ENCODE results near the gene ARHGAP11A. TPM values are rescaled to one million over a fixed set of nuclear protein-coding genes. Genes with fewer than 3 reads are reported as not detected.

The ARHGAP11A gene
- total and polyA plus RNA-seq, 2 of the 13 experiments (the other 11 are each of a cell fraction or from before 2014, with no cell fraction given) = 5.1 to 46.3 TPM

GRCh38 chr15:32677238-32677750 lies 62.0 kb downstream of the ARHGAP11A start (continued):
- TF ChIP-seq MAFK (conservative IDR thresholded peaks at IDR 0.05 in 1 of 2, IDR thresholded peaks at IDR 0.05 in 1 of 2; ENCODE audit: low read length in 2 of 2) (peak; percentile 42 to 72), KAT8 (CRISPR knock-in tag; IDR thresholded peaks at IDR 0.05) (peak; percentile 42; the same call in 1 of the 2 replicates), RXRB (CRISPR knock-in tag; IDR thresholded peaks at IDR 0.05; ENCODE audit: borderline replicate concordance) (peak; percentile 53; the same call in 1 of the 2 replicates), ZBTB4 (CRISPR knock-in tag; IDR thresholded peaks at IDR 0.05; ENCODE audit: borderline replicate concordance) (no peak), RARA (CRISPR knock-in tag; IDR thresholded peaks at IDR 0.05) (0 out of 2 replicates have a peak, but pooled peaks have one; percentile 21), SKI (IDR thresholded peaks at IDR 0.05; ENCODE audit: partially characterized antibody) (no peak), NR1H2 (CRISPR knock-in tag; IDR thresholded peaks at IDR 0.05; ENCODE audit: borderline replicate concordance, low read depth) (no peak), IRF2 (CRISPR knock-in tag; IDR thresholded peaks at IDR 0.05) (peak; percentile 21; the same call in 1 of the 2 replicates), GMEB1 (CRISPR knock-in tag; IDR thresholded peaks at IDR 0.05; ENCODE audit: borderline replicate concordance) (0 out of 2 replicates have a peak, but pooled peaks have one; percentile 5), ZBTB14 (CRISPR knock-in tag; IDR thresholded peaks at IDR 0.05) (no peak), ZNF256 (CRISPR knock-in tag; conservative IDR thresholded peaks at IDR 0.05) (no peak), NR2F1 (CRISPR knock-in tag; IDR thresholded peaks at IDR 0.05) (no peak), MIER3 (CRISPR knock-in tag; IDR thresholded peaks at IDR 0.05; ENCODE audit: borderline replicate concordance) (0 out of 2 replicates have a peak, but pooled peaks have one; percentile 21), ZFY (CRISPR knock-in tag; IDR thresholded peaks at IDR 0.05) (no peak), ZNF12 (CRISPR knock-in tag; IDR thresholded peaks at IDR 0.05) (peak; percentile 60; the same call in 1 of the 2 replicates), CREM (IDR thresholded peaks at IDR 0.05) (peak; percentile 30; the same call in 1 of the 2 replicates), CREM (CRISPR knock-in tag; IDR thresholded peaks at IDR 0.05) (no peak), CREB1 (IDR thresholded peaks at IDR 0.05) (no peak), CREB1 (CRISPR knock-in tag; IDR thresholded peaks at IDR 0.05) (peak; percentile 53; the same call in 1 of the 2 replicates), NBN (conservative IDR thresholded peaks at IDR 0.05) (no peak), ZMYM4 (CRISPR knock-in tag; IDR thresholded peaks at IDR 0.05) (peak; percentile 66), MXD1 (CRISPR knock-in tag; IDR thresholded peaks at IDR 0.05) (no peak), DRAP1 (CRISPR knock-in tag; IDR thresholded peaks at IDR 0.05) (0 out of 2 replicates have a peak, but pooled peaks have one; percentile 6), ZNF564 (CRISPR knock-in tag; IDR thresholded peaks at IDR 0.05) (no peak), ZNF652 (CRISPR knock-in tag; IDR thresholded peaks at IDR 0.05; ENCODE audit: borderline replicate concordance, low read depth) (peak; percentile 8; the same call in 1 of the 2 replicates)

Measured in HepG2 (cell line).